Measurements from ENCODE around the gene CCDC200. TPM values are rescaled to one million over a fixed set of nuclear protein-coding genes. Genes with fewer than 3 reads are reported as not detected.

The CCDC200 gene
- total and polyA plus RNA-seq, 2 of the 13 experiments (the other 11 are each of a cell fraction or from before 2014, with no cell fraction given), result not detected

DNA sequence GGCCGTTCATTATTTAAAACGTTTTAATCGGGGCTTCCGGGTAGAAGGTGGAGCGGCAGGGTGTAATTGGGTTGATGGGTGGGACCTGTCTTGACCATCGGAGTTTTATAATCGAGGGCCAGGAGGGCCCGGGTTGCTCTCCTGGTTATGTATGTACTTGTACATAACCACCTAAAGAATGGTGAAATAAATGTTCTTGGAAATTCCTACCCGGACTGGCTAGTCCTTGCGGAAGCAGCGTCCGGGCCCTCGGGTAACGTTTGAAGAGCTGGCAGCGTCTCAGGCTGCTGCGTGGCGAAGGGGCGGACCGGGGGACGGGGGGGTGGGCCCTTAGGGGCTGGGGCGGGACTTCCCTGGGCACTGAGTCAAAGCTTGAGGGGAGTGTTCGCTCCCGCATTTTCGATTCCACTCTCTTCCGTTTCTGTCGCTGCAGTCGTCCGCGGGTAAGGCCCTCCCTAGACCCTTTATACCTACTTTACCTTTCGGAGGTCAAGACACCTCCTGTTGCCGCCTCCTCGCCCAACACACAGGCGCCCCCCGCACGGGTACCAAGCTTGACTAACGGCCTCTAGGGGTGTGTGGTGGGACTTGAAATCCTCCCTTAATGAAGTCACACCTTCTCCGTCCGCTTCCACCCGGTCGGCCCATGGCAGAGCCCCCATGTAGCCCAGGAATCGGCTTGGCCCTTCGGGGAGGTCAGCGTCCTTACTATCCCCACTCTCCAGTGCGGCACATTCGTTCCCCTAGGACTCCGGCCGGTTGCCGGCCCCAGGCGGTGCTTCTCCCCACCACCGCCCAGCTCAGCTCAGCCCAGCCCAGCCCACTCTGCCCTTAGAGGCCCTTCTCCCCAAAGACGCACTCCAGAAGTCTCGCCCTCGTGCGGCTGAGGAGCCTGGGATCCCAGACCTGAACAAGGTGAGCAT, 16.7 kb downstream of the CCDC200 start, which contains the start of gene TMEM106A (continued):
- TF ChIP-seq USF2 (IDR thresholded peaks at IDR 0.05; ENCODE audit: low read depth, low read length) (no peak), USF2 (CRISPR knock-in tag; IDR thresholded peaks at IDR 0.05; ENCODE audit: borderline replicate concordance) (no peak; the same call in 1 of the 2 replicates), ZZZ3 (CRISPR knock-in tag; IDR thresholded peaks at IDR 0.05; ENCODE audit: borderline replicate concordance) (no peak), FOXO1 (CRISPR knock-in tag; IDR thresholded peaks at IDR 0.05) (no peak; the same call in 1 of the 2 replicates), ARNT2 (CRISPR knock-in tag; IDR thresholded peaks at IDR 0.05; ENCODE audit: low read depth) (peak; percentile 68), ZNF484 (CRISPR knock-in tag; IDR thresholded peaks at IDR 0.05; ENCODE audit: borderline replicate concordance, low read depth) (peak; percentile 30; the same call in 1 of the 2 replicates), TMF1 (CRISPR knock-in tag; IDR thresholded peaks at IDR 0.05; ENCODE audit: low read depth) (no peak), NR2C2 (CRISPR knock-in tag; IDR thresholded peaks at IDR 0.05; ENCODE audit: borderline replicate concordance) (0 out of 2 replicates have a peak, but pooled peaks have one; percentile 13), FIP1L1 (IDR thresholded peaks at IDR 0.05; ENCODE audit: borderline replicate concordance, insufficient read depth, low read depth, low read length) (peak; percentile 50; the same call in 1 of the 2 replicates), ZNF326 (CRISPR knock-in tag; IDR thresholded peaks at IDR 0.05; ENCODE audit: borderline replicate concordance) (no peak), ZNF891 (CRISPR knock-in tag; IDR thresholded peaks at IDR 0.05) (peak; percentile 98), SIN3A (IDR thresholded peaks at IDR 0.05; ENCODE audit: borderline replicate concordance, low read depth, low read length) (peak; percentile 90), ZNF430 (CRISPR knock-in tag; IDR thresholded peaks at IDR 0.05) (peak; percentile 70), GABPA (IDR thresholded peaks at IDR 0.05; ENCODE audit: low read depth, low read length) (no peak), GABPA (CRISPR knock-in tag; IDR thresholded peaks at IDR 0.05; ENCODE audit: low read depth) (peak; percentile 59), E2F2 (CRISPR knock-in tag; IDR thresholded peaks at IDR 0.05; ENCODE audit: borderline replicate concordance) (no peak), POGK (CRISPR knock-in tag; conservative IDR thresholded peaks at IDR 0.05) (peak; percentile 90)
- TF ChIP-seq, protein P1, sequence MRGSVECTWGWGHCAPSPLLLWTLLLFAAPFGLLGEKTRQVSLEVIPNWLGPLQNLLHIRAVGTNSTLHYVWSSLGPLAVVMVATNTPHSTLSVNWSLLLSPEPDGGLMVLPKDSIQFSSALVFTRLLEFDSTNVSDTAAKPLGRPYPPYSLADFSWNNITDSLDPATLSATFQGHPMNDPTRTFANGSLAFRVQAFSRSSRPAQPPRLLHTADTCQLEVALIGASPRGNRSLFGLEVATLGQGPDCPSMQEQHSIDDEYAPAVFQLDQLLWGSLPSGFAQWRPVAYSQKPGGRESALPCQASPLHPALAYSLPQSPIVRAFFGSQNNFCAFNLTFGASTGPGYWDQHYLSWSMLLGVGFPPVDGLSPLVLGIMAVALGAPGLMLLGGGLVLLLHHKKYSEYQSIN (CRISPR knock-in tag; IDR thresholded peaks at IDR 0.05; ENCODE audit: borderline replicate concordance), result no peak
- TF ChIP-seq, protein P2, sequence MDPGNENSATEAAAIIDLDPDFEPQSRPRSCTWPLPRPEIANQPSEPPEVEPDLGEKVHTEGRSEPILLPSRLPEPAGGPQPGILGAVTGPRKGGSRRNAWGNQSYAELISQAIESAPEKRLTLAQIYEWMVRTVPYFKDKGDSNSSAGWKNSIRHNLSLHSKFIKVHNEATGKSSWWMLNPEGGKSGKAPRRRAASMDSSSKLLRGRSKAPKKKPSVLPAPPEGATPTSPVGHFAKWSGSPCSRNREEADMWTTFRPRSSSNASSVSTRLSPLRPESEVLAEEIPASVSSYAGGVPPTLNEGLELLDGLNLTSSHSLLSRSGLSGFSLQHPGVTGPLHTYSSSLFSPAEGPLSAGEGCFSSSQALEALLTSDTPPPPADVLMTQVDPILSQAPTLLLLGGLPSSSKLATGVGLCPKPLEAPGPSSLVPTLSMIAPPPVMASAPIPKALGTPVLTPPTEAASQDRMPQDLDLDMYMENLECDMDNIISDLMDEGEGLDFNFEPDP (CRISPR knock-in tag; conservative IDR thresholded peaks at IDR 0.05), result no peak

Measured in HepG2 (cell line).